Stomach smooth muscle (tissue), 2 donors: Measurements from ENCODE around the gene NHS.

ENCODE experiments used
- H3K27ac ChIP-seq: one replicate; pipeline ENCODE4 v1.7.0; 2013; ENCODE audit warnings: mild to moderate bottlenecking, low read length, inconsistent platforms
- H3K27me3 ChIP-seq, 2 donors: one replicate each; pipeline ENCODE4 v1.7.0; 2013; ENCODE audit warnings: low read length in 2 of 2; ENCODE audit not compliant: insufficient read depth in 2 of 2, control insufficient read depth in 1 of 2
- H3K36me3 ChIP-seq, 2 donors: one replicate each; pipeline ENCODE4 v1.7.0; 2013; ENCODE audit warnings: low read length in 2 of 2; ENCODE audit not compliant: control insufficient read depth in 2 of 2, insufficient read depth in 2 of 2
- H3K4me1 ChIP-seq: one replicate; pipeline ENCODE4 v1.7.0; 2013; ENCODE audit warnings: low read length; ENCODE audit not compliant: control insufficient read depth, insufficient read depth
- H3K4me3 ChIP-seq, 2 donors: one replicate each; pipeline ENCODE4 v1.7.0; 2013; ENCODE audit warnings: low read length in 2 of 2
- H3K9ac ChIP-seq, 2 donors: one replicate each; pipeline ENCODE4 v1.7.0; 2013; ENCODE audit warnings: low read length in 2 of 2, mild to moderate bottlenecking in 1 of 2
- H3K9me3 ChIP-seq, 2 donors: one replicate each; pipeline ENCODE4 v1.7.0; 2013; ENCODE audit warnings: low read length in 2 of 2; ENCODE audit not compliant: control insufficient read depth in 2 of 2
- donor health status: healthy.
- donor health status: Pancreatic carcinoma.

Gene NHS

DNA sequence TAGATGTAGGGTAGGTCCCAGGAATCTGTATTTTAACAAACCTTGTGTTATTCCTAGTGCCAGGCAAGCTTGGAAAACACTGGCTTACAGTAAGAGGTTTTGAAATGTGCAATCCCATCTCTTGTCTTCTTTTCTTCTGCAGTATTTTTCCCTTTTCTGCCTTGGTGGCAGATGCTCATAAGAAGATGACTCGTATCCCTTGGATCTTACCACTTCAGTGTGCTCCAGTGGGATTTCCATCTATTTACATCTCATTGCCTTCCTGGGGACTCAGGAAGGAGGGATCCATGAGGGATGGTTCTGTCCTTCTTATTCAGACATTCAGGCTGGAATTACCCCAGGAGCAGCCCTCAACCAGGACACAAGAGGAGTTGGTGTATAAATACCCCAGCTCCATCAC lies 136.6 kb downstream of the NHS start:
- Histone ChIP-seq H3K27ac (no peak overlapping the region), H3K4me3 (no peak overlapping the region), H3K36me3 (no peaks in the 10 kb centered on the region), H3K9ac (no peak overlapping the region), H3K27me3 (peaks cover 0 to 5% of the 10 kb centered on the region in 2 donors), H3K9me3 (peaks cover 0 to 7% of the 10 kb centered on the region in 2 donors), H3K4me1 (no peaks in the 10 kb centered on the region)

DNA sequence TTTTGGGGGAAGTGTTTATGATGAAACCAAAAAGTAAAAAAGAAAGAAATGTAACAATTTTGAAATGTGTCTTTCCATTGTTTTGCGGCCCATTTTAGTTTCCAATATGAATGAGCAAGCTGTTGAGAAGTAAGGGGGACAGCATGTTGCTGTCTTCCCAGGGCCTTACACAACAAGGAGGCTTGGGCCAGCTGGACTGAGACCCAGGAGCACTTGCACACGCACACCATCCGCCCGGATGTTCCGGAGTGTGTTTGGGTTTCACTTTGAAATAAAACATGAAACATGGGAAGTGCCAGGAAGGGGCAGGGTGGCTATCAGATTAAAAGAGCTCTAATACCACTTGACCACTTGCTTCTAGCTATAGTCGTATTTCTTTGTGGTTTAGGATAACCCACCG lies 144.4 kb downstream of the NHS start:
- Histone ChIP-seq H3K9me3 (no peaks in the 10 kb centered on the region), H3K4me3 (peak overlapping the region in 1 of 2 donors; percentile 35), H3K27me3 (peaks cover 0 to 7% of the 10 kb centered on the region in 2 donors), H3K9ac (no peak overlapping the region), H3K27ac (no peak overlapping the region), H3K36me3 (no peaks in the 10 kb centered on the region), H3K4me1 (peaks cover 7% of the 10 kb centered on the region)

DNA sequence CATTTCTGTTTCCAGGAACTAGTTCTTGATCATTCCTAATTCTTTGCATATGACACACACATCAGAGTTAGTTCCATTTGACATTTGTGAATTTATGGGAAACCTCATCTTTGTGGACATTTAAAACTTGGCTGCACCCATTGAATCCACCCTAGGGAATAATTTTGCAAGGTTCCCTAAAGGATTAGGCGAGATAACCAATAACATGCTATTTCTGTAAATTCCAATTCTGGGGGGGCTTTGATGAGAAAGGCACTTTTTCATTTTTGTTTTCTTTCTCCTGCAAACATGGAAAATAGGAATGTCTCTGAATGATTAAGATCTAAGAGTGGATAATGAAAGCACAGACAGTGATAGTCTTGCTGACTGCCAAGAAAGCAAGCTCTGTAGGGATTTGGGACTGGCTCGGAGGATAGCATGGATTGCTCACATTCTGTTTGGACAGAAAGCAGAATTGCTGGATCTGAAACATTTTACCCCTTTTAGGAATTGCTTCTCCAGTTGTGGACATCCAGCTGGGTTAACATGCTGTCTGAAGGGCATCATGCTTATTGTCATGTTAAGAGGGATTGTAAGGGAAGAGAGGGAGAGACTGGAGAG lies 145.1 kb downstream of the NHS start:
- H3K9ac ChIP-seq = no peak overlapping the region
- H3K4me3 ChIP-seq = no peak overlapping the region
- peaks cover 0 to 7% of the 10 kb centered on the region in 2 donors for H3K27me3 ChIP-seq
- H3K4me1 ChIP-seq = peaks cover 7% of the 10 kb centered on the region
- H3K27ac ChIP-seq = no peak overlapping the region
- no peaks in the 10 kb centered on the region for H3K36me3 ChIP-seq
- H3K9me3 ChIP-seq = no peaks in the 10 kb centered on the region

DNA sequence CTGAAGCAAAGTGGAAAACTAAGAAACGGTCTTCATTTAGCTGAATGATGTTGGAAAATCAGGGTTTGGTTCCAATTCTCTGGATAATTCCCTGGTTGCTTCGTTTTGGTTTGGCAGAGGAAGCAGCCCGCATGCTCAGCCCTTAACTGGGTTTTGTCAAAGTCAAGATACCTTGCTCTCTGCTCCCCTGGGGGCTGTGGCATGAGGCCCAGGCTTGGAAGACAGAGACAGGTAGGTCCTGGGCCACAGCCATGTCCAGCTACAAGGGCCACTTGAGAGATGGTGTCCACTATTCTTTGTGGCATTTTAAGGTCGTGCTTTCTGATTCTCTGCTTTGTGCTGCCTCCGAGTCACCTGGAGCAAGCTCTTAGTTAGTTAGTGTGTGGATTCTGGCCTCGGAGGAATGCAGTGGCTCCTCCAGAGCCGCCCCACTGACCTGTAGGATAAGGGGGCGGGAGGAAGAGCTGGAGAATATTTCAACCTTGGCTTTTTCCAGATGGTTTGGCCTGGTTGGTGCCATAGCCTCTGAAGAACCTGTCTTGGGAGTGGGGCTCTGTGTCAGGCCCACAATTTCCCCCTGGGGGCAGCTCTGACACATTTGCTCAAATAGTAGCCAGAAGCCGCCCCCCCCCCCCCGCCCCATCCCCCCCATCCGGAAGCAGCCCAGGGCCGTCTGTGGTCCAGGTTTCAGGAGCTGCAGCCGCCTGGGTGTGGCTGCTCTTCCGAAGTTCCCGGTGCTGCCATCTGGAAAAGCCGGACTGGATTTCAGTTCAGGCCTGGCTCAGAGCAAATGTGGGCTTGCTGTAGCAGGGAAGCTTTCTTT lies 147.1 kb downstream of the NHS start:
- H3K27me3 ChIP-seq = peaks cover 0 to 7% of the 10 kb centered on the region in 2 donors
- no peak overlapping the region for H3K4me3 ChIP-seq
- no peaks in the 10 kb centered on the region for H3K9me3 ChIP-seq
- H3K9ac ChIP-seq = no peak overlapping the region
- H3K36me3 ChIP-seq = no peaks in the 10 kb centered on the region
- no peak overlapping the region for H3K27ac ChIP-seq
- peaks cover 7% of the 10 kb centered on the region for H3K4me1 ChIP-seq

DNA sequence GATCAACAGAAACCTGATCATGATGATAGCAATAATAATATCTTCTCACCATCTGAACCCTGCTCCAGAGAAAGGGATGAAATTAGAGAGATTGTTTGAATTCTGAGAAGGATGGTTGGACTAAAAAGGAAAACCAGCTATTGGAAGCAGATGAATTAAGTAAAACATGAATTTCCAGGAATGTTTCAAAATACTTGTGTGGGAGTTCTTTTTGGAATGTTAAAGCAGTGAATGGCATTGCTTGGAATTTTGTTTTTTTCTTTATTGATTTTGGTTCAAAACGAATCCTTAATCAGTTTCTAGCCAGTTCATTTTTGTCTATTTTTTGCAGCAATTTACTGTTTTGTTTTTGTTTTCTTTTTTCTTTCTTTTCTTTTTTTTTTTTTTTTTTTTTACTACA lies 150.3 kb downstream of the NHS start:
- H3K9me3 ChIP-seq = no peaks in the 10 kb centered on the region
- no peaks in the 10 kb centered on the region for H3K36me3 ChIP-seq
- H3K4me1 ChIP-seq = peaks cover 13% of the 10 kb centered on the region
- H3K9ac ChIP-seq = no peak overlapping the region
- H3K4me3 ChIP-seq = no peak overlapping the region
- H3K27ac ChIP-seq = no peak overlapping the region
- H3K27me3 ChIP-seq = peaks cover 0 to 3% of the 10 kb centered on the region in 2 donors

DNA sequence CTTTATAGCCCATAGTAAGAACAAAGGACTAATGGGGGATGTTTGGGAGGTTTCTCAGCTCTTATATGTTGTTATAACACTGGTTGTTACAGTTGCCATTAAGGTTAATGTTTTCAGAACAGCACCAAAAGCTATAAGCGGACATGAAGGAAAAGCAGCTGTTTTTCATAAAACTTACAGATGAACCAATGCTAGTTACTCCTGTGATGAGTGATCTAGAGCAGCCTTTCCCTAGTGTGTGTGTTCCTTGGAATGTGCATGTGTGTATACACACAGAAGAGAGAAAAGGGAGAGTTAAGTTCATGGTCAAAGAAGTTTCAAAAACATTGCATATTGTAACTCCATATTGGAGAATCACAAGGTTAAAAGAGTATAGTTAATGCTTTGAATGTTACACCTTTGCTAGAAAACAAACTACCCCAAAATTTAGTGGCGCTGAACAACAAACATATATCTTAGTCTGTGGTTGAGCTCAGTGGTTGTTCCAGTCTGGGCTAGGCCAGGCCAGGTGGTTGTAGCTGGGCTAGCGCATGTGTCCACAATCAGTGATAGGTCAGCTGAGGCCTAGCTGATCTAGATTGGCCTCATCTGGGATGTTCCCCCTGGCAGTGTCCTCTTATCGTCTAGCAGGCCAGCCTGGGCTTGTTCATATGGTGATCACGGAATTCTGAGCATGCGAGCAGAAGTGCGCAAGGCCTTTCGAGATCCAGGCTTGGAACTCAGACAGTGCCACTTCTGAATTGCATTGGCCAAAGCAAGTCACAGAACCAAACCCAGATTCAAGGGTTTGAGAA lies 151.0 kb downstream of the NHS start:
- no peak overlapping the region for H3K4me3 ChIP-seq
- no peaks in the 10 kb centered on the region for H3K9me3 ChIP-seq
- H3K9ac ChIP-seq = no peak overlapping the region
- H3K27me3 ChIP-seq = peaks cover 0 to 3% of the 10 kb centered on the region in 2 donors
- peaks cover 13% of the 10 kb centered on the region for H3K4me1 ChIP-seq
- no peak overlapping the region for H3K27ac ChIP-seq
- no peaks in the 10 kb centered on the region for H3K36me3 ChIP-seq

DNA sequence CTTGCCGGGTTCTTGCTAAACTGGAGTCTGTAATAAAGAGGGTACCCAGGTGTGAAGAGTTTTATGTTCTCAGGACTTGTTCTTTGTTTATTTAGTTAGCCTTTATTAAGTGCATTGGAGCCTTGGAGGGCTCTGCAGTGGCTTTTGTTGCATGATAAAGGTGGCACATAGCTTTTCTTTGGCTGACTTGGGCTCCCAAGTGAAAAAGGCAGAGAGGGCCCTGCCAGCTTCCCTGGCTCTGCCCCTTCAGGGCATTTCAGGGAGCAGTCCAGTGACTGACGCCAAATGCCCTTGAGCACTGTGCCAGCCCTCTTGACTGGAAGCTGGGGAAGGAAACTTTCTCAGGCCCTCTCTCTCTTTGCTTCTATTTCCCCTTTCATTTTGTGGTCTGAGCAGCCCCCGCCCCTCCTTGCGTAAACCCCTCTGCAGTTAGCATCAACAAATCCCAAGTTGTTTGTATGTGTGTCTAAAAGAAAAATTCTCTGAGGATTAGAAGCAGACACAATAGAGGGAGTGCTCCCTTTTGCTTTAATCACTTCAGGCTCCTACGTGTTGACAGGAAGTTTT lies 152.2 kb downstream of the NHS start:
- H3K36me3 ChIP-seq = no peaks in the 10 kb centered on the region
- no peak overlapping the region for H3K9ac ChIP-seq
- peaks cover 9% of the 10 kb centered on the region for H3K4me1 ChIP-seq
- H3K4me3 ChIP-seq = no peak overlapping the region
- peaks cover 0 to 7% of the 10 kb centered on the region in 2 donors for H3K27me3 ChIP-seq
- no peaks in the 10 kb centered on the region for H3K9me3 ChIP-seq
- no peak overlapping the region for H3K27ac ChIP-seq

DNA sequence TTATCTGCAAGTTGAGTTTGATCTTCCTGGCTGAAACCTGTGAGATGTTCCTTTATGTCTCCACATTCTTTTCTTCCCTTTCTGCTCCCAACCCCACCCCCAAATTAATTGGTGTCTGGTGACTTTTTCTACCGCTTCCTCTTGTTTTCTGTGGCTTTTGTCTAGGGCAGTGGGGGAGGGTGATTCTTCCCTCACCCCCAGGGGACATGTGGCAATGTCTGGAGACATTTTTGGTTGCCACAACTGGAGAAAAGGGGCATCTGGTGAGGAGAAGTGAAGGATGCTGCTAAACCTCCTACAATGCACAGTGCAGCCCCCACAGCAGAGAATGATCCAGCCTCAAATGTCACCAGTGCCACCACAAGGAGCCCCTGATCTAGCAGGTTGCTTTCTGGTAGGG lies 152.9 kb downstream of the NHS start:
- no peak overlapping the region for H3K4me3 ChIP-seq
- no peak overlapping the region for H3K27ac ChIP-seq
- H3K4me1 ChIP-seq = peaks cover 9% of the 10 kb centered on the region
- peaks cover 0 to 7% of the 10 kb centered on the region in 2 donors for H3K27me3 ChIP-seq
- no peaks in the 10 kb centered on the region for H3K36me3 ChIP-seq
- H3K9me3 ChIP-seq = no peaks in the 10 kb centered on the region
- no peak overlapping the region for H3K9ac ChIP-seq

DNA sequence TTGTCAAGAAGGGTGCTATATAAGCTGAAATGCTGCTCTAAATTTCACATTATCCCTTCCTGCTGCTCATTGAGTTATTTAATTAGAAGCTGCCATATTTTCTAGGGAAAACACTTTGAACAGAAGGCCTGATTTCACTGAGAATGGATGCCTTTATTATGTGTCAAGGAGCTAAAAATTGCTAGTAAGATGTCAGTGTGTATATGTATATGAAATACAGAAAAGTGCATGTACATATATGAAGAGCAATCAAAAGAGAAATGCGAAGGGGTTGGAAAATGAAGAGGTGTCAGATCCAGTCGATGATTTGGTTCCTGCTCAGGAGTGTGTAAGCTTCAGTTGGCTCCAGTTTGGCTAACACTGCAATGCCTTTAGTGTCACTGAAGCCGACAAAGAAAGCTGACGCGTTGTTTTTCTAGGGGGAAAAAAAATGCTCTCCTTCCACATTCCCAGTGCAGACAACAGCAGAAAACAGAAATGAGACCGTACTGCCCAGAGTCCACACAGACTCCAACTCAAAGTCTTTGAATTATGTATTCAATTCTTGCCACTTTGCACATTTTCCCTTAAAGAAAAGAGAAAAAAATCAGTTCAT lies 154.2 kb downstream of the NHS start:
- no peak overlapping the region for H3K4me3 ChIP-seq
- peaks cover 0 to 5% of the 10 kb centered on the region in 2 donors for H3K27me3 ChIP-seq
- peaks cover 9% of the 10 kb centered on the region for H3K4me1 ChIP-seq
- H3K9me3 ChIP-seq = no peaks in the 10 kb centered on the region
- no peak overlapping the region for H3K27ac ChIP-seq
- no peak overlapping the region for H3K9ac ChIP-seq
- no peaks in the 10 kb centered on the region for H3K36me3 ChIP-seq

DNA sequence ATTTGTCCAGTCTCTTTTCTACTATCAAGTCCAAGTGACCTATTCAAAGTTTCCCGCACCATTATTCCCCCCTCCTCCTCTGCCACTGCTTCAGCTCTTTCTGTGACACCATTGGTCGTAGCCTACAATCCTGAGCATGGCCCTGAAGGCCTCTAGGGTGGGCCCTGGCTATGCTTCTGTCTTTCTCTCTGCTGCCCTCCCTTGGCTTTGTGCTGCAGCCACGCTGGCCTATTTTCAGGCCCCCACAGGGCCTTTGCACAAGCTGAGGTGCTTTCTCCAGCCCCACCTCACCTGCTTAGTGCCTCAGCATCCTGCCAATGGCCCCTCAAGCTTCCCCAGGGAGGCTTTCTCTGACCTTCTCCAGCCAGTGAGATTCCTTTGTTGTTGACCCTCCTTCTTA lies 156.5 kb downstream of the NHS start:
- no peak overlapping the region for H3K27ac ChIP-seq
- H3K4me3 ChIP-seq = no peak overlapping the region
- peaks cover 9% of the 10 kb centered on the region for H3K4me1 ChIP-seq
- H3K9ac ChIP-seq = no peak overlapping the region
- peaks cover 0 to 7% of the 10 kb centered on the region in 2 donors for H3K27me3 ChIP-seq
- H3K36me3 ChIP-seq = no peaks in the 10 kb centered on the region
- H3K9me3 ChIP-seq = no peaks in the 10 kb centered on the region
